ENCODE data around the gene MAP3K20.

The MAP3K20 gene

GRCh38 chr2:173210270-173211196, 134.9 kb downstream of the MAP3K20 start:
- DNase-seq: peak; percentile 45

- no peak for DNase-seq
These were observed 137.5 kb downstream of the MAP3K20 start for GRCh38 chr2:173213181-173213580.

GRCh38 chr2:173214213-173214612, 138.6 kb downstream of the MAP3K20 start:
- DNase-seq: no peak

- DNase-seq: no peak
These were observed 139.7 kb downstream of the MAP3K20 start for GRCh38 chr2:173215316-173215715.

GRCh38 chr2:173216051-173216450, 140.4 kb downstream of the MAP3K20 start:
- DNase-seq: no peak

- DNase-seq: no peak
These were observed 141.0 kb downstream of the MAP3K20 start for GRCh38 chr2:173216668-173217067.

- no peak for DNase-seq
These were observed 141.6 kb downstream of the MAP3K20 start for GRCh38 chr2:173217116-173217840.

- DNase-seq: no peak
These were observed 142.8 kb downstream of the MAP3K20 start for GRCh38 chr2:173218326-173219056.

- DNase-seq: no peak
These were observed 145.6 kb downstream of the MAP3K20 start for GRCh38 chr2:173221132-173221695.

- no peak for DNase-seq
These were observed 146.4 kb downstream of the MAP3K20 start for GRCh38 chr2:173221937-173222594.

- DNase-seq: no peak
These were observed 148.2 kb downstream of the MAP3K20 start for GRCh38 chr2:173223871-173224270.

- DNase-seq: no peak
These were observed 151.5 kb downstream of the MAP3K20 start for GRCh38 chr2:173226899-173227698.

- no peak for DNase-seq
These were observed 153.4 kb downstream of the MAP3K20 start for GRCh38 chr2:173229086-173229485.

GRCh38 chr2:173230181-173230580, 154.5 kb downstream of the MAP3K20 start:
- no peak for DNase-seq

GRCh38 chr2:173231042-173231441, 155.4 kb downstream of the MAP3K20 start:
- peak; percentile 92 for DNase-seq

- no peak for DNase-seq
These were observed 155.8 kb downstream of the MAP3K20 start for GRCh38 chr2:173231465-173231864.

- no peak for DNase-seq
These were observed 157.5 kb downstream of the MAP3K20 start for GRCh38 chr2:173232956-173233744.

- no peak for DNase-seq
These were observed 160.5 kb downstream of the MAP3K20 start for GRCh38 chr2:173235947-173236803.

GRCh38 chr2:173238385-173238784, 162.7 kb downstream of the MAP3K20 start:
- DNase-seq: no peak

GRCh38 chr2:173238831-173239230, 163.2 kb downstream of the MAP3K20 start:
- DNase-seq: no peak
